Adipose tissue (tissue), 3 donors: ENCODE measurements around the gene NOL6. TPM values are rescaled to one million over a fixed set of nuclear protein-coding genes. Genes with fewer than 3 reads are reported as not detected.
"Not testable (repeated sequence)": the region's sequence is repeated elsewhere in the genome, so short reads cannot be mapped to it uniquely, and the experiment has no call there.

Experiments used
- H3K27ac ChIP-seq: one replicate; pipeline ENCODE4 v1.5.1; 2013; ENCODE audit warnings: low read depth, low read length
- WGBS, 3 donors: extraction: QIAGEN DNeasy Blood & Tissue Kit; methylation state at CpG; one replicate each; pipeline ENCODE4 v1.1.7; 2013; 5-methylcytosine and 5-hydroxymethylcytosine counted together
- polyA plus RNA-seq, 3 donors: library from polyadenylated mRNA; stranded (reverse); fragments of 200-250 nt; gene quantifications; one replicate each; pipeline ENCODE4 v1.2.3, GENCODE V29; 2013
- donor health status: healthy with polysubstance abuse.
- donor health status: Bipolar disorder and iron deficiency.
- donor health status: healthy.

NOL6 gene
- polyA plus RNA-seq, 3 donors = 13.4 to 28.7 (median 13.7) TPM

GRCh38 chr9:33440204-33440603, 33.5 kb downstream of the NOL6 start:
- WGBS, 3 donors = 91 to 96% (median 91%) methylated on average over 7 of the region's 7 CpGs
- no peak overlapping the region for H3K27ac ChIP-seq

- H3K27ac ChIP-seq = no peak overlapping the region
- 54 to 62% (median 55%) methylated on average over 6 of the region's 6 CpGs for WGBS, 3 donors
Observed at GRCh38 chr9:33439731-33440130, 34.0 kb downstream of the NOL6 start.

GRCh38 chr9:33438926-33439680, 34.6 kb downstream of the NOL6 start:
- no peak overlapping the region for H3K27ac ChIP-seq
- 56 to 74% (median 58%) methylated on average over 7 of the region's 7 CpGs for WGBS, 3 donors

- H3K27ac ChIP-seq = no peak overlapping the region
- 88 to 96% (median 91%) methylated on average over 1 of the region's 1 CpG for WGBS, 3 donors
Observed at GRCh38 chr9:33437898-33438297, 35.8 kb downstream of the NOL6 start.

GRCh38 chr9:33437205-33437604, 36.5 kb downstream of the NOL6 start:
- H3K27ac ChIP-seq = no peak overlapping the region
- WGBS, 3 donors = 24 to 33% (median 28%) methylated on average over 2 of the region's 2 CpGs

GRCh38 chr9:33436445-33436844, 37.3 kb downstream of the NOL6 start:
- 50 to 57% (median 52%) methylated on average over 8 of the region's 8 CpGs for WGBS, 3 donors

GRCh38 chr9:33435821-33436277, 37.9 kb downstream of the NOL6 start:
- H3K27ac ChIP-seq = no peak overlapping the region
- 61 to 86% (median 83%) methylated on average over 8 of the region's 8 CpGs for WGBS, 3 donors

More at GRCh38 chr9:33436445-33436844, 37.3 kb downstream of the NOL6 start:
- no peak overlapping the region for H3K27ac ChIP-seq

GRCh38 chr9:33434317-33435105, 39.2 kb downstream of the NOL6 start:
- WGBS, 3 donors = 64 to 84% (median 81%) methylated on average over 15 to 16 of the region's 16 CpGs
- no peak overlapping the region for H3K27ac ChIP-seq

GRCh38 chr9:33433871-33434270, 39.9 kb downstream of the NOL6 start:
- 90 to 92% (median 92%) methylated on average over 8 of the region's 8 CpGs for WGBS, 3 donors
- H3K27ac ChIP-seq = no peak overlapping the region

GRCh38 chr9:33431420-33431819, 42.3 kb downstream of the NOL6 start:
- 67 to 94% (median 84%) methylated on average over 2 of the region's 2 CpGs for WGBS, 3 donors
- no peak overlapping the region for H3K27ac ChIP-seq

GRCh38 chr9:33430942-33431341, 42.8 kb downstream of the NOL6 start:
- no peak overlapping the region for H3K27ac ChIP-seq
- 14 to 57% (median 35%) methylated on average over 1 of the region's 1 CpG for WGBS, 3 donors

GRCh38 chr9:33429256-33429985, 44.3 kb downstream of the NOL6 start:
- 61 to 91% (median 82%) methylated on average over 3 of the region's 3 CpGs for WGBS, 3 donors
- H3K27ac ChIP-seq = no peak overlapping the region

- WGBS, 3 donors = 88 to 89% (median 88%) methylated on average over 7 of the region's 7 CpGs
- H3K27ac ChIP-seq = no peak overlapping the region
Observed at GRCh38 chr9:33426843-33427293, 46.9 kb downstream of the NOL6 start.

GRCh38 chr9:33425128-33425533, 48.6 kb downstream of the NOL6 start:
- 51 to 76% (median 72%) methylated on average over 4 of the region's 4 CpGs for WGBS, 3 donors
- H3K27ac ChIP-seq = no peak overlapping the region

- WGBS, 3 donors = 94 to 96% (median 94%) methylated on average over 6 of the region's 6 CpGs
- H3K27ac ChIP-seq = not testable (repeated sequence)
Observed at GRCh38 chr9:33424492-33424891, 49.2 kb downstream of the NOL6 start.

GRCh38 chr9:33424043-33424442, 49.7 kb downstream of the NOL6 start:
- WGBS, 3 donors = 68 to 87% (median 86%) methylated on average over 3 to 7 of the region's 7 CpGs
- not testable (repeated sequence) for H3K27ac ChIP-seq

GRCh38 chr9:33419708-33420303, 53.9 kb downstream of the NOL6 start:
- 73 to 86% (median 75%) methylated on average over 10 of the region's 10 CpGs for WGBS, 3 donors
- no peak overlapping the region for H3K27ac ChIP-seq

GRCh38 chr9:33418090-33418489, 55.6 kb downstream of the NOL6 start:
- H3K27ac ChIP-seq = no peak overlapping the region
- 92 to 96% (median 93%) methylated on average over 8 of the region's 8 CpGs for WGBS, 3 donors
